Skeletal muscle satellite cell (primary cell): ENCODE measurements around the gene PRPF6.

ENCODE experiments used
- H3K27me3 ChIP-seq: 2 replicates; pipeline ENCODE4 v1.7.0; 2013; ENCODE audit warnings: low read length; ENCODE audit not compliant: control insufficient read depth, insufficient read depth
- H3K36me3 ChIP-seq: 2 replicates; pipeline ENCODE4 v1.7.0; 2013; ENCODE audit warnings: mild to moderate bottlenecking, control low read depth, low read length; ENCODE audit not compliant: insufficient read depth
- H3K4me1 ChIP-seq: 2 replicates; pipeline ENCODE4 v1.7.0; 2013; ENCODE audit warnings: low read length; ENCODE audit not compliant: control insufficient read depth, insufficient read depth
- H3K4me2 ChIP-seq: 2 replicates; pipeline ENCODE4 v1.7.0; 2013; ENCODE audit warnings: mild to moderate bottlenecking, low read length
- H3K4me3 ChIP-seq: 2 replicates; pipeline ENCODE4 v1.7.0; 2013; ENCODE audit warnings: low read length
- H3K9ac ChIP-seq: 2 replicates; pipeline ENCODE4 v1.7.0; 2013; ENCODE audit warnings: mild to moderate bottlenecking, low read depth, low read length, moderate library complexity
- H3K9me3 ChIP-seq: replicated peaks from 2 replicates; pipeline ENCODE4 v1.7.0; 2013; ENCODE audit warnings: mild to moderate bottlenecking, control low read depth, low read length

Gene PRPF6

DNA sequence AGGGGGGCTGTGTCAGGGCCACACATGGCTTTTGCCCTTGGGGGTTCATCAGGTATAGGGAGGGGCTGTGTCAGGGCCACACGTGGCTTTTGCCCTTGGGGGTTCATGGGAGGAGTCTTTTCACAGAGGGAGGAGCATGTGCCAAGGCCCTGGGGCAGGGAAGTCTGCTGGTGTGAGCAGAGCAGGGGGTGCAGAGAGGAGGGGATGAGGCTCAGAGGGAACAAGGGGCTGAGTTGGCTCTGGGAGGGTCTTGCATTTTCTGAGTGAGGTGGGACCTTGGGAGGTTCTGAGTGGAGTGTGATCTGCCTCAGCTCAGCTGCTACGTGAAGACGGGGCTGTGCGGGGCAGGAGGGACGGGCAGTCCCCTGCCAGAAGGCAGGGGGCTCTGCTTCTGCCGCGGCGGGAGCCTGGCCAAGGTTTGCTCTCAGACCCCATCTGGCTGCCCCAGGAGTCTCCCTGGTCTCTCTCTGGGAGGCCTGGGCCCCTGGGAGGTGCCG is 74.5 kb downstream of the PRPF6 start:
- Histone ChIP-seq H3K4me3 (no peak overlapping the region), H3K27me3 (peaks cover 27% of the 10 kb centered on the region), H3K36me3 (no peaks in the 10 kb centered on the region), H3K4me2 (no peak overlapping the region), H3K9me3 (no peaks in the 10 kb centered on the region), H3K9ac (no peak overlapping the region), H3K4me1 (peaks cover 7% of the 10 kb centered on the region)

DNA sequence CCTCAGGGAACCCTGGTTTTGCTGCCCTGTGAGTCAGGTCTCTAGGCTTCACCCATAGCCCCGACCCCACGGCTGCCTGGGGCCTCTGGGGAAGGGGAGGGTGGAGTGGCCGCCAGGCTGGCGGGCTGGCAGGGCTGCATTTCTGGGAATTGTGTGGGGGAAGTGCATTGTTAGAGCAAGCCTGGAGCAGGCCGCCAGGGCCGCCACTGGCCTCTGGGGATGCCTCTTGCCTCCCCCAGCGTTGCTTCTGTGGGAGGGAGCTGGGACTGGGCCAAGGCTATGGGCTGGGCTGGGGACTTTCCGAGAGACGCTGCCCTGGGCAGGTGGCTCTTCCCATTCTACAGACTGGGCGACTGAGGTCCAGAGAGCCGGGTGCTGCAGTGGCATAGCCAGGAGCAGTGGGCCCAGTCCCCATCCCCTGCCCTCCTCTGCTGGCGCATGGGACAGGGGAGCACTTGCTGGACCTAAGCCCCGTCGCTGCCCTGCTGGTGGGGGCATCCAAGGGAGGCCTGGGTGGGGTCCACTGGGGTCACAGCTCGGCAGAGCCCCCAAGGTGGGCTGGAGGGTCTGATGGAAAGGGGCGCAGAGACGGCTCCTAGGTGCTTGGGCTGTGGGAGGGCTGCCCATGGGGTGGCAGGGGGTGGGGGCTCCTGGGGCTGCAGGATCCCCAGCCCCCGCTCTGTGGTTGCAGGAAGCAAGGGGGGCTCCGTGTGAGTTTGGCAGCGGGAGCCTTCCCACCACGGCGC is 75.1 kb downstream of the PRPF6 start:
- Histone ChIP-seq H3K9me3 (no peaks in the 10 kb centered on the region), H3K4me3 (no peak overlapping the region), H3K36me3 (no peaks in the 10 kb centered on the region), H3K27me3 (peaks cover 21% of the 10 kb centered on the region), H3K9ac (no peak overlapping the region), H3K4me2 (no peak overlapping the region), H3K4me1 (peaks cover 7% of the 10 kb centered on the region)

DNA sequence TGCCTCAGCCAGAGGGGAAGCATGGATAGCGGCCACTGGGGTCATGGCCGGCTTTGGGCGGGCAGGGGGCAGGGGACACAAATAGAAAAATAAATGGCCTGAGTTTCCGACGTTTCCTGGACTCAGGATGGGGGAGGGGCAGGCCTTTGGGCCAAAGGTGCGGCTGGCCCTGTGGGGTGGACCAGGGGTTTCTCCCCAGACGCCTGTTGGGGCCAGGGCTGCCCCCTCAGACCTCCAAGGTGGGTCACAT is 75.6 kb downstream of the PRPF6 start:
- Histone ChIP-seq H3K4me3 (no peak overlapping the region), H3K9me3 (no peaks in the 10 kb centered on the region), H3K27me3 (peaks cover 21% of the 10 kb centered on the region), H3K9ac (no peak overlapping the region), H3K36me3 (no peaks in the 10 kb centered on the region), H3K4me2 (no peak overlapping the region), H3K4me1 (peaks cover 7% of the 10 kb centered on the region)

DNA sequence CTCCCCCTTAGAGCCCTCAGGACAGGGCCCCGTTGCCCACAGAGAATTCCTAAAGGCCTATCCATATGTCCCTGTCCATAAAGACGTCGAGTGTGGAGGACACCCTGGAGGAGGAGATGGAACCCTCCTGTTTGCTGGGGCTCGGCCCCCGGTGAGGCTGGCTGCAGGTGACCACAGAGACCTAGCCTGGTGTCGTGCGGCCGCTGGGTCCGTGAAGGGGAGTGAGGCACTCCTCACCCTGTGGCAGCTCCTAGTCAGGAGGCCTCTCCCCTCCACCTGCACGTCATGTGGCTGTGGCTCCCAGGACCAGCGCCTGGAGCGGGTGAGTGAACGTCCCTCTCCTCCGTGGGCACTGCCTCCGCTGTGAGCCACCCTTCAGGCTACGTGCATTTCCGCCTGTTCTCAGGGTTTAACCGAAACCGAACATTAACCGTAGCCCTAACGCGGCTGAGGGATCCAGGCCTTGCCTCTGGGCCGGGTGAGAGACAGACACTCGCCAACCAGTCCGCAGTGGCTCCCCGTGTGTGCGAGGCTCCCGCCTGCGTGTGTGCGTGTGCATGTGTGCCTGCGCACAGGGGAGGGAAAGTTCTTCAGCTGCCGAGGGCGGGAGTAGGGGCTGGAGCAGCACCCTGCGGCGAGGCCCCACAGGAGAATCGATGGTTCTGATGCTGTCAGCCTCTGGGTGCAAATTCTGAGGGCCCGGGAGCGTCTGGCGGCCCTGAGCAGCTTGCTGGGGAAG is 76.1 kb downstream of the PRPF6 start:
- Histone ChIP-seq H3K4me2 (no peak overlapping the region), H3K9me3 (no peaks in the 10 kb centered on the region), H3K4me3 (no peak overlapping the region), H3K36me3 (no peaks in the 10 kb centered on the region), H3K9ac (no peak overlapping the region), H3K4me1 (peaks cover 8% of the 10 kb centered on the region), H3K27me3 (peaks cover 17% of the 10 kb centered on the region)

DNA sequence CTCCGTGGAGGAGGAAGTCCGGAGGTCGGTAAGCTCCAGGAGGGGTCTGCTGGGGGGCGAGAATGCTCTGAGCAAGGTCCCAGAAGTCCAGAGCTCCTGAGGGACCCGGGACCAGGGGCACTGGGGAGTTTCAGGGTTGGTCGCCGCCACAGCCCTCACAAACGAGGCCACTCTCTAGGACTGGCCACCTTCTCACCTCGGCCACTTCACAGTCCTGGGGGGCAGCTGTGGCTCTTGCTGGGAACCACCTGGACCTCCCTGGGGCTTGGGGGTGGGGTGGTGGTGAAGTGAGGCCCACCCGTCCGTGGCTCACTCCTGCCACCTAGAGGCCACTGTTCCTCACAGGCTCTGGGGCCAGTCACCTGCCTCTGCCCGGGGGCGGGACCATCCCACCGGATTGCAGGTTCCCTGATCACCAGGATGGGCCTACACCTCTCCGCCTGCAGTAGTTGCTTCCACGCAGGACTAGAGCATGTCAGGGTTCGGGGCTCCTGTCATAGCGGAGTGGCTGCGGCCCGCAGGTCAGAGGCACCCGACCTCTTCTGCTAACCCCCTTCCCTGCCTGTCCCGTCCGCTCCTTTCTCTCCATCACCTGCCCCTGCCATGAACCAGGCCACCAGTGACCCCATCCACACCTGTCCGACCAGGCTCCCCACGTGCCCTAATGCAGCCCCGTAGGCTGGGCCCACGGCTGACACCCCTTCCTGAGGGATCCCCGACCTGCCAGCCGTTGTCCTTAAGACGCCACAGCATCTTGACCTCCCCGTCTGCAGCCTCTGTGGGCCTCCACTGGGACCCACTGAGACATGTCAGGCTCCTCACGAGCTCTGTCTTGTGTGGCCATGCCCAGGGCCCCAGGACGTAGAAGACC is 76.9 kb downstream of the PRPF6 start:
- H3K4me3 ChIP-seq = no peak overlapping the region
- H3K4me2 ChIP-seq = peak overlapping the region; percentile 18
- no peaks in the 10 kb centered on the region for H3K9me3 ChIP-seq
- H3K4me1 ChIP-seq = peaks cover 15% of the 10 kb centered on the region
- no peaks in the 10 kb centered on the region for H3K36me3 ChIP-seq
- peaks cover 10% of the 10 kb centered on the region for H3K27me3 ChIP-seq
- no peak overlapping the region for H3K9ac ChIP-seq

DNA sequence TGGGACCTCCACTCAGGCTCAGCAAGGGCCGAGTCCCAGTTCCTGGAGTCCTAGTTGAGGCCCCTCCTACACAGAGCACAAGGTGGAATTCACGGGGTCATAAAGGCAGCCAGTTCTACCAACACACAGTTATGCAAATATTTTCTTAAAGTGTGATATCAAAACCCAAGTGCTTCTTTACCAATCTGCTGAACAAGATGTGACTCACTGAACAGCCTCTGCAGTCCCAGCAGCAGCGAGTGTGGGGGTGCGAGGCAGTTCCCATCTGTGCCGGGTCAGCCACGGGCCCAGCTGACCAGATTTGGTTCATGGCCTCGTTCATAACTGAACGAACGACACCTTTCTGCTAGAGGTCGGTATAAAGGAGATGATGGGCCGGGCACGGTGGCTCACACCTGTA is 77.6 kb downstream of the PRPF6 start:
- H3K4me2 ChIP-seq = peak overlapping the region; percentile 18
- no peaks in the 10 kb centered on the region for H3K36me3 ChIP-seq
- H3K9ac ChIP-seq = no peak overlapping the region
- peaks cover 10% of the 10 kb centered on the region for H3K27me3 ChIP-seq
- no peaks in the 10 kb centered on the region for H3K9me3 ChIP-seq
- no peak overlapping the region for H3K4me3 ChIP-seq
- peaks cover 15% of the 10 kb centered on the region for H3K4me1 ChIP-seq

DNA sequence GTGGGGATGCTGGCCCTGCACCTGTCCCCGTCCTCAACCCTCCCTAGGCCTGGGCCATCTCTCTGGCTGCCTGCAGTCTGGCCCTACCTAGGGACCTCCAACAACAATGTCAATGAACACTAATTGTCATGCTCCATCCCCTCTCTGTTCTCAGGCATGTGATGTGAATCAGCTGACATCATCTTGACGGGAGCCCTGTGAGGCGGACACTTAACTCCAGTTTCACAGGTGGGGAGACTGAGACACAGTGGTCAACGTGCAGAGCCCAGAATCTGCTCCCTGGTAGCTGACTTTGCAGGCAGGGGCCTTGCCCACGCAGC is 81.3 kb downstream of the PRPF6 start:
- no peaks in the 10 kb centered on the region for H3K27me3 ChIP-seq
- peak overlapping the region; percentile 93 for H3K9ac ChIP-seq
- peak overlapping the region; percentile 94 for H3K4me3 ChIP-seq
- H3K4me2 ChIP-seq = peak overlapping the region; percentile 93
- H3K4me1 ChIP-seq = peaks cover 40% of the 10 kb centered on the region
- no peaks in the 10 kb centered on the region for H3K9me3 ChIP-seq
- H3K36me3 ChIP-seq = no peaks in the 10 kb centered on the region

DNA sequence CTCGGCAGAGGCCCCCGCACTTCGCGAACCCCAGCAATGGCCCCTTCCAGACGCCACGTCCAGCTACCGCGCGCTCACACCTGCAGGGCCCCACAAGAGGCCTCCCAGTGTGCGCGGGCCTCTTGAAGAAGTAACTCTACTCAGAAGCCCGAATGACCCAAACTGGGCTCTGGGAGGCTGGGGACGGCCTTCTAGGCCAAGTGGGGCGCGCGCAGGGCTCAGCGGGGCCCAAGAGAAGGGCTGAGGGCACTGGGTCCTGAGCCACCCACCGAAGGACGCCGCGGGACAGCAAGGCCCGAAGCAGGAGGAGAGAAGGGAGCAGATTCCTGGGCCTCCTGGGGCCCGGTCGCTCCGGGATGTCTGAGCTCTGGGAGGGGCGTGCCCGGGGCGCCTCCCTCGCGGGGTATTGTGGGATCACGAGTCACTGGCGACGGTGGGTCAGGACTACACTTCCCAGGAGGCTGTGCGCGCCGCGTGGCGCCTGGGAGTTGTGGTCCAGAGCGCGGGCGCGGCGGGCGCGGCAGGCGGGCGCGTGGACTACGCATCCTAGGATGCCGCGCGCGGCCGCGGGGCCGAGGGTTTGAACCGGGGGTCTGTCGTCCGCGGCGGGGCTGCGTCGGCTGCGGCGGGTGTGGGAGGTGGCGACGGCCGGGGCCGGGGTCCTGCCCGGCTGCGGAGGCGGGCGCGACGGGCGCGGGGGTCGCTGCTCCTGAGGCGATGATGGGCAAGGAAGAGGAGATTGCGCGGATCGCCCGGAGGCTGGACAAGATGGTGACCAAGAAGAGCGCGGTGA is 81.9 kb downstream of the PRPF6 start, which contains the start of gene TCEA2:
TSS of gene TCEA2 (plus strand) at position 603 of the 793 bp plus-strand sequence. CDS start at position 718, 115 bp downstream.
- Histone ChIP-seq H3K27me3 (no peaks in the 10 kb centered on the region), H3K4me2 (peak within 1 kb of the TSS; percentile 93), H3K9me3 (no peaks in the 10 kb centered on the region), H3K9ac (peak within 1 kb of the TSS; percentile 93), H3K36me3 (no peaks in the 10 kb centered on the region), H3K4me1 (peaks cover 40% of the 10 kb centered on the region), H3K4me3 (peak within 1 kb of the TSS; percentile 94)

DNA sequence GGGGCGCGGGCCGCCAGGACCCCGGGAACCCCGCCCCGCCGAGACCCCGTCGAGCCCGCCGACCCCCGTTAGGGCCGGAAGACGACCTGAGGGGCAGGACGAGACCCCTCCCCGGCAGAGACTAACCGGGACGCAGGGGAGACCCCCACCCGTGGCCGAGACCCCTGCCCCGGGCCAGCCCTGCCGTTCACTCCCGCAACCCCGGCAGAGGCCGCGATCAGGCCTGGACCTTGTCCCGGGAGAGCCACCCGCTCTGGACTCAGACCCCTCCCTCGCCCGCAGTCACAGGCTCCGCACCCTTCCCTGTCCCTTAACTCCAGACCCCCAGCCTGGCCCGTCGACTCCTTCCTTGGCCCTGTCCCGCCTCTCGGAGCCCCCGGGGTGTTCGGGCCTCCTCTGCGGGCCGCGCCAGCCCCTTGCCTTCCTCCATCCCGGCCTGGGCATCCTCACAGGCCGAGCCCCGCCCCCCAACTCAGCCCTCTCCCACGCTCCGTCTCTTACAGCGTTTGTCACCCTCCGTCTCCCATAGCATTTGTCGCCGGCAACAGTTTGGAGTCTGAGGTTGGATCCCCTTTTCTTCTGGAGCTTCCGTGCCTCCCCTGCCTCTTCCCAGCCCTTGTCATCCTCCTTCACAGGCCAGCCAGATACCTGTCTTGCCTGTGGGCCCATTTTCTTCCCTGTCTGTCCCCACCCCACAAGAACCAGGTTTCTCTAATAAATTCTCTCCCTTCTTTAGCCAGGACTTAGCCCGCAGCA is 82.6 kb downstream of the PRPF6 start:
- H3K4me2 ChIP-seq = peak overlapping the region; percentile 84

DNA sequence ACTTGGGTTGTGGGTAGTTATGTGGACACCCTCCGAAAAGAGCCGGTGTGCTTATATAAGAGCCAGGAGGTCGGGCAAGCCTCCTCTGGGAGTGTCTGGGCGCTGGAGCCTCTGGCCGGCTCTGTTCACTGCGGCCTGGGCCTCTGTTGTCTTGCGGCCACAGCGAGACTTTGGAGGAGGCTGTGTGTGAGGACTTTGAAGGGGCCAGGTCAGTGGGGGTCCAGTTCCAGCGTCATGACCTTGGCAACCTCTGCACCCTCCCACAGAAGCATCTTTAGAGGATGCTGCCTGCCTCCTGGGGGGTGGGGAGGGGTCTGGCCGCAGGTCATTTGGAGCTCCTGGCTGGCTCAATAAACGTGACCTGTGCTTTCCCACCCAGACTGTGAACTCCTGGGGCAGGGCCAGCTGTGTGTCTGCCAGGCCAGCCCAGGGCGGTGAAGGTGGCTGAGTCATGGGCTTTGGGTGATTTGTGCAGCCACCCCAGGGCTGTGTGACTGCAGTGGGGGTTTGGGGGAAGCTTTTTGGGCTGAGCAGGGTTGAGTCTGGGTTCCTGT is 83.3 kb downstream of the PRPF6 start:
- Histone ChIP-seq H3K9me3 (no peaks in the 10 kb centered on the region), H3K27me3 (no peaks in the 10 kb centered on the region), H3K36me3 (no peaks in the 10 kb centered on the region), H3K4me2 (peak overlapping the region; percentile 84), H3K4me3 (peak overlapping the region; percentile 94), H3K4me1 (peaks cover 33% of the 10 kb centered on the region), H3K9ac (peak overlapping the region; percentile 93)

More for the DNA sequence above, 82.6 kb downstream of the PRPF6 start:
- Histone ChIP-seq H3K4me3 (peak overlapping the region; percentile 94), H3K27me3 (no peaks in the 10 kb centered on the region), H3K9ac (peak overlapping the region; percentile 93), H3K4me1 (peaks cover 33% of the 10 kb centered on the region), H3K9me3 (no peaks in the 10 kb centered on the region), H3K36me3 (no peaks in the 10 kb centered on the region)
